NCI-H2107 treated with DMSO at 0.1 percent for 48 hours (cell line): ENCODE results near the gene FBN2.

ENCODE experiments used
- DNase-seq: peaks from one replicate; lab custom pipeline; 2025; ENCODE audit not compliant: unreplicated experiment; lab: John Stamatoyannopoulos, UW

Gene FBN2

DNA sequence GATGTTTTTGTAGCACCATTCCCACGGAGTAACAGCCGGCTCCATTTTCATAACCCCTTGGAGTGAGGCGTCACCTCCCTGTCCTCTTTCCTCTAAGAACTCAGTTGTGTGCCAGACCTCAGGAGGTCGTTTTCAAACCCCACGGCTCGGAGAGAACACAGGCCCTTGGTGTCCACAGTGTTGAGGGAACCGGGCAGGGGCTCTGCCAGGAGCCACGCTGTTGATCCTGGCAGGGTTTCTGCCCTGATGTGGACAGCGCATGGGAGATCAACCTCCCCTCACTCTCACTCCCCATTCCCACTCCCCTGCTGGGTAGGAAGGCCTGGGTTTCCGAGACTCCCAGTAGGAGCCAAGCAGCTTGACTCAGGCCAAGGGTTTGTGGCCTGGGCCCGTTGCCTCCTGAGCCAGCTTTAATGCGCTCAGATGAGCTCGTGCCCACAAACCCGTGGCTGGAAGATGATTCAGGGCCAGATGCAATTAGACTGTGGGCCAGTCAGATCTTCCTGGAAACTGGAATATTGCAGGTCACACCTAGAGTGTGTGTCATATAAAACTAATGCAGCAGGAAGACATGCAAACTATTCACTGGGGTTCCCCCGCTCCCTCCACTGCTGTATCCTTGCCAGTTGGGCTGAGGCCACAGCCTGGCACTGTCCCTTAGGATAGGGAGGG lies 321.0 kb downstream of the FBN2 start:
- no peak for DNase-seq

DNA sequence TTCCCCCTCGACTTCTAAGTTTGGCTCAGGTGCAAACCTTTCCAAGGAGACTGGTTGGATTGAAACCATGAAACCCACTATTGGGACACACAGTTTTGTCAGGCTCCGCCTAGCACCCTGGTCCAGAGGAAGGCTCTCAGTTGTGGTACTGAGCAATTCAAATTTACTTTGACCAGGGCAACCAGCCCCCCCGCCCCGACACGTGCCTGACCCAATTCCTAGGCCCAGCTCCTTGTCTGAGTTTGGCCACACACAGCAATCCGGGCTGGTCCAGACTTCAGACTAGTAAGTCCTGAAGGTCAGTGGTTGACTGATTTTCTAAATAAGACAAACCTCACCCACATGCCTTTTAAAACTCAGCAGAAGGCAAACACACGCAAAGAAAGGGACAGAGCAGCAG lies 321.8 kb downstream of the FBN2 start:
- DNase-seq, result no peak

DNA sequence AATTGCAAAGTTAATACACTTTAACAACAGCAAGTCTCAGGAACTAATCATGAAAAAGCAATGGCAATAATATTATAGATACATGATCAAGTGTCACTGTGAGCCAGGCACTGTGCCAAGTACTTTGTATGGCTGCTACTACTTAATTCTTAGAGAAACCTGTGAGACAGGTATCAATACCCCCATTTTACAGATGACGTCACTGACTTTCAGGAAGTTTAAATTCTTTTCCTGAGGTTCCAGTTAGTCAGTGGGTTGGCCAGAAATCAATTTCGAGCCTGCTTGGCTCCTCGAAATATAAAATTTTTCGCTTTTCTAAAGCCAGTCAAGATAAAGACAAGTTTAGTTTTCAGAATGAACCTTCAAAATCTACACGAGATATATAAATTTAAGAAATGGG lies 324.2 kb downstream of the FBN2 start:
- no peak for DNase-seq

DNA sequence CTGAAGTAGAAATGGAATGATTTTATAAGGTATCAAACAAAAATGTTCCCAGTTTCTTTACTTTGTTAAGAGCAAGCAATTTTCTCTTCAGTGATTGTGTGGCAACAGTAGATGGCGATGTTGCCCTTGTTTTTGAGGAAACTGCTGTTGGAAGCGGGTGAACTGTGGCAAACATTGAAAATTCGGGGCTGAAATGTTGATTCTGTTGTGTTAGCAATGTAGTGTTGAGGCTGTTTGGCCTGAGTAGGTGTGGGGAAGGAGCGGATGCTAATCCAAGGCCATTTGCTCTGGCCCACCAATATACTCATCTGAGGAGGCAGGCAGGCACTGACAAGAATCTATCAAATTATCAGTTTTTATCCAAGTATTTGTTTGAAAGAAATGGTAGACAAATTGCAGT lies 324.7 kb downstream of the FBN2 start:
- DNase-seq, result peak; percentile 4

DNA sequence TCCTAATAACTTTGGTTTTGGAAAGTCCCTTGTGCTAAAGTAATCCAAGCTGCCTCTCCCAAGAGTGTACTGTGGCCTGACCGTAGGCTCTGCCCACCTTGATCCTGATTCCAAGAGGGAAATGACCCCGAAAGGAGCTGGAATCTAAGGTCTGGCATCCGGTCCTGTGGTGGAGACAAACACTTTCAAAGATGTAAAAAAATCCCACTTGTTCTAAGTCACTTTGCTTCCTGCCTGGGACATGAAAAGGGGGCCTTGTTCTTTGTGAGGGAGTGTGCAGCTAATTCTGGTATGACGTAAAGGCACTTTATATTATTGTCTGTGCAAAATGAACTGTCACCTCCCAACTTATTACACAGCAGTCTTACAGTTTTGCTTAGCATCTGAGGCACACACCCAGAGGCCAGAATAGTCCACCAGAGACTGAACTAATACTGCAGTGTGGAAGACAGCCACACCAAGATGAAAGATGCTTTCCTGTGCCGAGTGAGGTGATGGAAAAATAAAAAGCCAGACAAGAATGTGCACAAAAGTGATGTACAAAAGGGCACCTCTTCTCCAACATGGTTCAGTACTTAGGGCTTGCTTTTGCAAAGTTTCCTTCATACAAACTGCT lies 325.7 kb downstream of the FBN2 start:
- no peak for DNase-seq

DNA sequence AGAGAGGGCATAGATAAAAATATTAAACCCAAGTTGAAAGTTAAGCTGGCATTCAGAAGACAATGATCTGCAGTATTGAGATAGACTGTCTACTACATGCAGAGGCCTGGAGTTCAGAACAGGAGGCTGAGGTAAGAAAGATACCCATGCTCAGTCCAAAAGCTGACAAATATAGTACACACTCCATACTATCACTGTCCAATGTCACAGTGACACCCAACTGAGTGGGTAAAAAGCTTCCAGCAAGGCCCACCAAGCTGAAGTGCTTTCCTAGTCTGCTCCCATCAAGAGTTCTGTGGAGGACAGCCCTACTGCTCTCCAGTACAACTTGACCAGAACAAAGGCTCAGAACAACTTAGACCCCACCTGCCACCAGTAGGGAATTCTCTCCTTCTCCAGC lies 329.6 kb downstream of the FBN2 start:
- no peak for DNase-seq
